Parathyroid adenoma (tissue), 2 donors: Measurements from ENCODE around the gene FOXK2.

Experiments
- H2AFZ ChIP-seq: fragments of 300-600 bp; sonication (generic); one replicate; pipeline ENCODE4 v1.7.0; 2017; ENCODE audit warnings: antibody characterized with exemption, mild to moderate bottlenecking
- H3K27ac ChIP-seq: fragments of 300-600 bp; sonication (generic); one replicate; pipeline ENCODE4 v1.7.0; 2017
- H3K27me3 ChIP-seq: fragments of 300-600 bp; sonication (generic); one replicate; pipeline ENCODE4 v1.7.0; 2017; ENCODE audit warnings: low read length; ENCODE audit not compliant: control insufficient read depth, insufficient read depth
- H3K36me3 ChIP-seq: fragments of 300-600 bp; sonication (generic); one replicate; pipeline ENCODE4 v1.7.0; 2017; ENCODE audit warnings: low read length; ENCODE audit not compliant: control insufficient read depth, insufficient read depth
- H3K4me1 ChIP-seq: fragments of 300-600 bp; sonication (generic); one replicate; pipeline ENCODE4 v1.7.0; 2017; ENCODE audit warnings: control low read depth
- H3K4me2 ChIP-seq: fragments of 300-600 bp; sonication (generic); one replicate; pipeline ENCODE4 v1.7.0; 2017; ENCODE audit warnings: low read length
- H3K4me3 ChIP-seq: fragments of 300-600 bp; sonication (generic); one replicate; pipeline ENCODE4 v1.7.0; 2017; ENCODE audit warnings: low read depth, low read length
- H3K79me2 ChIP-seq: fragments of 300-600 bp; sonication (generic); one replicate; pipeline ENCODE4 v1.7.0; 2017; ENCODE audit warnings: control low read depth
- H3K9ac ChIP-seq: fragments of 300-600 bp; sonication (generic); one replicate; pipeline ENCODE4 v1.7.0; 2017; ENCODE audit warnings: mild to moderate bottlenecking
- H3K9me3 ChIP-seq: fragments of 300-600 bp; sonication (generic); one replicate; pipeline ENCODE4 v1.7.0; 2017; ENCODE audit warnings: low read length; ENCODE audit not compliant: control insufficient read depth
- CTCF ChIP-seq: fragments of 300-600 bp; sonication (generic); IDR thresholded peaks from one replicate; pipeline ENCODE4 v1.7.0; 2017; ENCODE audit warnings: antibody characterized with exemption, mild to moderate bottlenecking
- donor health status: primary hyperparathyroidism.

FOXK2 gene

DNA sequence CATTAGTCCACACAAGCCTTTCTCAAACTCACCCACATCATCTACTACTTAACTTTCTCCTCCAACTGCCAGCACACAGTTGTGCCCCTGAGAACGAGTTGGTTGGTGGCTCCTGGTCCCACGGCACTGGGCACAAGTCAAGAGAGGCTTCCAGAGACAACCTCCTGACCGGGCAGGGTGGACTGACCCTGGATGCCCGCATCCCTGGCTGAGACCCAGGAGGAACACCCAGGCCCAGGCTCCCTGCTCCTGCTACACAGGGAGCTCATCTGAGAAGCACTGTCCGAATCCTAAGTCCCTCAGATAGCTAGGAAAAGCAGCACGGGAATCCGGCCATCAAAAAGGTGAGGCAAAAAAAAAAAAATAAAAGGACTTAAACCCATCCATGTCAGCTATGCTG, 99.7 kb downstream of the FOXK2 start:
- no peak overlapping the region for H3K27ac ChIP-seq
- no peaks in the 10 kb centered on the region for H3K4me1 ChIP-seq
- no peak overlapping the region for H2AFZ ChIP-seq
- H3K9ac ChIP-seq = no peak overlapping the region
- H3K4me2 ChIP-seq = no peak overlapping the region
- no peaks in the 10 kb centered on the region for H3K27me3 ChIP-seq
- no peaks in the 10 kb centered on the region for H3K9me3 ChIP-seq
- no peaks in the 10 kb centered on the region for H3K36me3 ChIP-seq
- no peak overlapping the region for H3K4me3 ChIP-seq
- H3K79me2 ChIP-seq = peaks cover 3% of the 10 kb centered on the region
- no peak for TF ChIP-seq CTCF

GRCh38 chr17:82619641-82620040, 100.1 kb downstream of the FOXK2 start:
- H3K36me3 ChIP-seq = no peaks in the 10 kb centered on the region
- no peak for TF ChIP-seq CTCF
- H3K4me1 ChIP-seq = no peaks in the 10 kb centered on the region
- H3K27ac ChIP-seq = no peak overlapping the region
- no peaks in the 10 kb centered on the region for H3K27me3 ChIP-seq
- no peaks in the 10 kb centered on the region for H3K9me3 ChIP-seq
- no peak overlapping the region for H2AFZ ChIP-seq
- H3K79me2 ChIP-seq = peaks cover 4% of the 10 kb centered on the region
- H3K9ac ChIP-seq = no peak overlapping the region
- no peak overlapping the region for H3K4me3 ChIP-seq
- H3K4me2 ChIP-seq = no peak overlapping the region

- Histone ChIP-seq H3K4me3 (no peak overlapping the region), H3K4me1 (no peaks in the 10 kb centered on the region), H3K4me2 (no peak overlapping the region), H3K36me3 (no peaks in the 10 kb centered on the region), H2AFZ (no peak overlapping the region), H3K9ac (no peak overlapping the region), H3K27ac (no peak overlapping the region), H3K79me2 (peaks cover 9% of the 10 kb centered on the region), H3K9me3 (no peaks in the 10 kb centered on the region), H3K27me3 (no peaks in the 10 kb centered on the region)
- no peak for TF ChIP-seq CTCF
These were observed 104.2 kb downstream of the FOXK2 start for GRCh38 chr17:82623707-82624106.

DNA sequence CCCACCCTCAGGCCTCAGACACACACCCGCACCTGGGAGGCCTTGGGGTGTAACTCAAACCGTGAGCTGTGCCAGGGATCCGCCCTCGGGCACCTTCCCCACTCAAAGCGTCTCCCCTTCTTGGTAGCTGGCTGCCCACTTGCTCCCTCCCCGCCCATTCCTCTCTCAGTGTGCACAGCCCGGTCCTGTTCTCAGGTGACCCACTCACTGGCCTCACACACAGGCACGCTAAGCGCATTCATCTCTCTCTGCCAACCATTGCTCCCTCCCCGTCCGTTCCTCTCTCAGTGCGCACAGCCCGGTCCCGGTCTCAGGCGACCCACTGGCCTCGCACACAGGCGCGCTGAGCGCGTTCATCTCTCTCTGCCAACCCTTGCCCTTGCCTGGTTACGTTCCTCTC, 107.9 kb downstream of the FOXK2 start:
- Histone ChIP-seq H3K79me2 (peaks cover 29% of the 10 kb centered on the region), H3K9ac (no peak overlapping the region), H3K27me3 (no peaks in the 10 kb centered on the region), H3K4me2 (no peak overlapping the region), H2AFZ (no peak overlapping the region), H3K4me1 (no peaks in the 10 kb centered on the region), H3K4me3 (no peak overlapping the region), H3K36me3 (no peaks in the 10 kb centered on the region), H3K27ac (no peak overlapping the region), H3K9me3 (no peaks in the 10 kb centered on the region)
- TF ChIP-seq CTCF = no peak

GRCh38 chr17:82629748-82630147, 110.2 kb downstream of the FOXK2 start:
- no peaks in the 10 kb centered on the region for H3K4me1 ChIP-seq
- no peaks in the 10 kb centered on the region for H3K27me3 ChIP-seq
- no peaks in the 10 kb centered on the region for H3K9me3 ChIP-seq
- no peak for TF ChIP-seq CTCF
- H3K79me2 ChIP-seq = peaks cover 43% of the 10 kb centered on the region
- H3K27ac ChIP-seq = no peak overlapping the region
- H2AFZ ChIP-seq = no peak overlapping the region
- no peak overlapping the region for H3K4me2 ChIP-seq
- H3K4me3 ChIP-seq = no peak overlapping the region
- H3K36me3 ChIP-seq = no peaks in the 10 kb centered on the region
- H3K9ac ChIP-seq = no peak overlapping the region
